Stimulated activated CD8-positive, alpha-beta memory T cell treated with anti-CD3 and anti-CD28 coated beads, Interleukin-7, amount 100 ng/mL, for 4 hours (primary cell): ENCODE measurements around the gene VPS33A.

Experiments used
- DNase-seq, 2 donors: peaks; one replicate each; pipeline ENCODE4 v3.0.0-alpha.2; 2020; ENCODE audit warnings: low read depth in 2 of 2

The VPS33A gene

GRCh38 chr12:122182887-122183587, 83.3 kb downstream of the VPS33A start, which contains the start of gene LRRC43:
Gene LRRC43, plus strand, starts transcription at chr12:122183123. Its CDS starts 22 bp downstream, at chr12:122183145.
- DNase-seq = peak in 1 of 2 donors; percentile 21
